ENCODE measurements around the gene SHC1.
A peak's percentile ranks its signal among the peaks of the same experiment; 100 is the strongest.
"Not testable (repeated sequence)": the region's sequence is repeated elsewhere in the genome, so short reads cannot be mapped to it uniquely, and the experiment has no call there.

SHC1 gene

DNA sequence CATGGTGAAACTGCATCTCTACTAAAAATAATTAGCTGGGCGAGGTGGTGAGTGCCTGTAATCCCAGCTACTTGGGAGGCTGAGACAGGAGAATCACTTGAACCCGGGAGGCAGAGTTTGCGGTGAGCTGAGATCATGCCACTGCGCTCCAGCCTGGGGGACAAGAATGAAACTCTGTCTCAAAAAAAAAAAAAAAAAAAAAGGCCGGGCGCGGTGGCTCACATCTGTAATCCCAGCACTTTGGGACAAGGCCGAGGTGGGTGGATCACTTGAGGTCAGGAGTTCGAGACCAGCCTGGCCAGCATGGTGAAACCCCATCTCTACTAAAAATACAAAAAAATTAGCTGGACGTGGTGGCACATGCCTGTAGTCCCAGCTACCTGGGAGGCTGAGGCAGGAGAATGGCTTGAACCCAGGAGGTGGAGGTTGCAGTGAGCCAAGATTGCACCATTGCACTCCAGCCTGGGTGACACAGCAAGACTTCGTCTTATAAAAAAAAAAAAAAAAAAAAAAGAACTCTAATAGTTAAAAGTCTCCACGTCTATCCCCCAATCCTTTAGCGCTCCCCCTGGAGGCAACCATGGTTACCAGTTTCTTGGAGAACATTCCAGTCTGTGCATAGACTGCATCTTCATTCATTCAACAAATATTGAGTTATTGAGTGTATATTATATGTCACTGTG, 24.9 kb upstream of the SHC1 start:
- ATAC-seq: not testable (repeated sequence)
- peak; percentile 30 for DNase-seq

DNA sequence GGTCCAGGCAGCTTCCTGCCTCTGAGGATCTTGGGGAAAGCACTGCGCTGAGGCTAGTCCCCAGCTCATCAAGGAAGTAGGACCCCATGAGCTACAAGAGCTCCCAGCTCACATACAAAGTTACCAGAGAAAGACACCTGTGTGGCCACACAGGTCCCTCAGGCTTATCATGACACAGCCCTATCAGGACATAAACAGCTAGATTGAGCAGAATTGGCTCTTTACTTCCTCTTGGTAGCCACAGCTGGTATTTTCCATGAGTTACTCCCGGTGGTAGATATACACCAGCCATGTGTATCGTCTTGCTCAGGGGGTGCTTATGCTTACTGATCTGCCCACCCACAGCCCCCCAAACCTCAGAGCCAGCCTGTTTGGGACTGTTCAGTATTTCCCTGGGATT, 24.0 kb upstream of the SHC1 start:
- DNase-seq (no peak), ATAC-seq (no peak)

GRCh38 chr1:154994269-154994587, 23.7 kb upstream of the SHC1 start:
- no peak for DNase-seq
- no peak for ATAC-seq

- ATAC-seq: no peak
Measured at GRCh38 chr1:154993572-154994268, 23.2 kb upstream of the SHC1 start, which contains the start of gene LENEP. TSS of gene LENEP (plus strand) at chr1:154993586. CDS start at chr1:154993608, 22 bp downstream.

DNA sequence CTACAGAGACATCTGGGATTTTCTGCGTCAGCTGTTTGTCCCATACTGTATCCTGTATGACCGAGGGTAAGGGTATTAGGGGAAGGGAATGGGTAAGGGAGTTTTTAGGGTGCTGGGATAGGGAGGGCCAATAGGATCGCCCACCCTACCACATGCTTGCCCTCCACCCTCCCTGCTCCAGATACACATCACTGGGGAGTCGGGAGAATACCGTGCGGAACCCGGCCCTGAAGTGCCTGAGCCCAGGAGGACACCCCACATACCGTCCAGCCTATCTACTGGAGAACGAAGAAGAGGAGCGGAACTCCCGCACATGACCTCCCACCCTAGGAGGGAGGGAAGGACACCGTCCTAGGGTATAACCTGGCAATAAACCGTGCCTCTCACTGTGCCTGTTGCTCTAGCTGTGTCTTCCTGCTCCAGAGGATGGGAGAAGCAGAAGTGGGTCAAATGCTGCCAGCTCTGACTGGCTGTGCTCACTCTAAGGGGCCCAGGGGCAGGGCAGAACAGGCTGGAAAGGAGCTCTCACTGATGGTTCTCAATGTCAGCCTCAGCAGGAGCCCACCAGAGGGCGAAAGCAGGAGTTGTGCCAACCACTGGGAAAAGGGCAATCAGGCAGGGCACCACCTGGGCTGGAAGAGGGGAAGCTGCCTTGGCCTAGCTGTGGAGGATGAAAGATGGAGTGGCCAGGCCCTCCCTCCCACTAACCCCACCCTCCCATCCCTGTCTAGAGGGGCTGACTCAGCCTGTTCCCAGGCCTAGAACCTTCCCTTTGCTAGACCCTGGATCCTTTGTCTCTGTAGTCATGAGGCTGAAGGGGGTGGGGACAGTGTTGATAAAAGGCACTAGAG, 22.4 kb upstream of the SHC1 start:
- ATAC-seq: no peak
- DNase-seq: no peak

More at GRCh38 chr1:154993572-154994268, 23.2 kb upstream of the SHC1 start, which contains the start of gene LENEP:
- no peak for DNase-seq

DNA sequence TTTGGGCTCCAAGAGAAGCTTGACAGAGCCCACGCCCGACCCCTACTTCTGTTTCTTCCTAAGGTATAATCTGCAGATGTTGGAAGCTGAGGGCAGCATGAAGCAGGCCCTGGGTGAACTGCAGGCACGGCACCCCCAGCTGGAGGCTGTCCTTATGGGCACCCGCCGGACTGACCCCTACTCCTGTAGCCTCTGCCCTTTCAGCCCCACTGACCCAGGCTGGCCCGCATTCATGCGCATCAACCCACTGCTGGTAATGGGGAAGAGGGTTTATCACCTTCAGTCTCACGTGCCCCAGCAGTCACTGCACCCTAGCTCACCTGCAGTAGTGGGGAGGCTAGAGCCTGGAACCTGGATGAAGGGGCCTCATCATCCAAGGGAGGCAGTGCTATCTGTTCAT, 19.7 kb upstream of the SHC1 start:
- no peak for ATAC-seq
- DNase-seq: no peak

GRCh38 chr1:154989195-154989860, 18.8 kb upstream of the SHC1 start:
- ATAC-seq (no peak), DNase-seq (no peak)

DNA sequence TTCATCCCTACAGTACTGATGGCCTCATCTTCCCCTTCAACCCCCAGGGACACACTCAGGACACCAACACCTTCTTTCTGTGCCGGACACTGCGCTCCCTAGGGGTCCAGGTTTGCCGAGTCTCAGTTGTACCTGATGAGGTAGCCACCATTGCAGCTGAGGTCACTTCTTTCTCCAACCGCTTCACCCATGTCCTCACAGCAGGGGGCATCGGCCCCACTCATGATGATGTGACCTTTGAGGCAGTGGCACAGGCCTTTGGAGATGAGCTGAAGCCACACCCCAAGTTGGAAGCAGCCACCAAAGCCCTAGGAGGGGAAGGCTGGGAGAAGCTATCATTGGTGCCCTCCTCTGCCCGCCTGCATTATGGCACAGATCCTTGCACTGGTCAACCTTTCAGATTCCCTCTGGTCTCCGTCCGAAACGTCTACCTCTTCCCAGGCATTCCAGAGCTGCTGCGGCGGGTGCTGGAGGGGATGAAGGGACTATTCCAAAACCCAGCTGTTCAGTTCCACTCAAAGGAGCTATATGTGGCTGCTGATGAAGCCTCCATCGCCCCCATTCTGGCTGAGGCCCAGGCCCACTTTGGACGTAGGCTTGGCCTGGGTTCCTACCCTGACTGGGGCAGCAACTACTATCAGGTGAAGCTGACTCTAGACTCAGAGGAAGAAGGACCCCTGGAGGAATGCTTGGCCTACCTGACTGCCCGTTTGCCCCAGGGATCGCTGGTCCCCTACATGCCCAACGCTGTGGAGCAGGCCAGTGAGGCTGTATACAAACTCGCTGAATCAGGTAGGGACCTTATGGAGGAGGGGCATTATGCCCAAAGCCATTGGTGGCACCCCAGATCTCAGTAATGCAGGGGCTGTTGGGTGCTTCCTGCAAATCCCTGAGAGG, 17.8 kb upstream of the SHC1 start:
- DNase-seq (no peak), ATAC-seq (no peak)

DNA sequence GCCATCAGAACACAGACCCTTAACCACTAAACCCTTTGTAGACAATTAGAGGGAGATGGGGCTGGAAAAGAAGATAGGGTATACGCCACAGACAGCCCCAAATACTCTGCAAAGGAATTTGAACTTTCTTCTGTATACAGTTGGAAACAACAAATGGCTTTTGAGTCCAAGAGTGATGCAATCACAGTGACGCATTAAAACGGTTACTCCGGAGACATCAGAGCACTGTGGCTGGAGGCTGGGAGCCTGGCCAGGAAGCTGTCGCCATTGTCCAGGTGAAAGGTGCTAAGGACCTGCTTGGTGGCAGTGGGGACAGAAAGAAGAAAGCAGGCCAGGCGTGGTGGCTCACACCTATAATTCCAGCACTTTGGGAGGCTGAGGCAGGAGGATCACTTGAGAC, 16.8 kb upstream of the SHC1 start:
- DNase-seq (no peak), ATAC-seq (no peak)

DNA sequence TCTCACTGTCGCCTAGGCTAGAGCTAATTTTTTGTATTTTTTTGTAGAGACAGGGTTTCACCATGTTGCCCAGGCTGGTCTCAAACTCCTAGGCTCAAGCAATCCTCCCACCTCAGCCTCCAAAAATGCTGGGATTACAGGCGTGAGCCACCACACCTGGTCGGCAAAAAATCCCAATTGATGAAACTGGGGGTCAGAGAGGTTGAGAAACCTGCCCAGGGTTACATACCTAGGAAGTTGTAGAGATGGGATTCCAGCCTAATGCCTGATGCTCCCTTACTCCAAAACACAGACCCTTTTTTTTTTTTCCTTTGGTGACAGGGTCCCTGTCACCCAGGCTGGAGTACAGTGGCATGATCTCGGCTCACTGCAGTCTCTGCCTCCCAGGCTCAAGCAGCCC, 16.2 kb upstream of the SHC1 start:
- not testable (repeated sequence) for DNase-seq, ATAC-seq

DNA sequence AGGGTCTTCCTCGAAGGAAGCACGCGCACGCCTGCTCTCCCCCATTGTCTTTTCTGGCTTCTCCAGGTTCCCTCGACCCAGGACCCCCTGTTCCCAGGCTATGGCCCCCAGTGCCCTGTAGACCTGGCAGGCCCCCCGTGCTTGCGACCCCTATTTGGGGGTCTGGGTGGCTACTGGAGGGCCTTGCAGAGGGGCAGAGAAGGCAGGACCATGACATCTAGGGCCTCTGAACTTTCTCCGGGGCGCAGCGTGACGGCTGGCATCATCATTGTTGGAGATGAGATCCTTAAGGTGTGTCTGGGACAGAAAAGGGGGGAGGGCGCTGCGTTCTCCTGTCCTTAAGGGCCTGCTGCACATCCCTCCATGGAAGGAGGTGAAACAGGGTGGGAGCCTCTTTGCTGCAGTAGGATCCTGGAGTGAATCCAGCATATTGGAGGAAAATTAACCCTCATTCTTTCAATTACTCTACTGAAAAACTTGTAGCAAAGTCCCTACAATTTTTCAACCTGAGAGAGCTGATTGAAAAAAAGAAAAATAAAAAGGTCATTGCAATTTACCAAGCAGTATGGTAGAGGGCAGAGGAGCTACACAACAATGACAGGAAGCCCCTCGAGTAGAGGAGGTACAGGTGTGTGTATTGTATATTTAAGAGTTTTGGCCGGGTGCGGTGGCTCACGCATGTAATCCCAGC, 13.4 kb upstream of the SHC1 start:
- ATAC-seq (no peak), DNase-seq (no peak)

- DNase-seq (peak; percentile 97), ATAC-seq (peak; percentile 100)
Measured at GRCh38 chr1:154982897-154983648, 12.5 kb upstream of the SHC1 start, which contains the start of gene FLAD1. TSS of gene FLAD1 (plus strand) at chr1:154983344. CDS start at chr1:154983695, 351 bp downstream.

GRCh38 chr1:154982341-154982740, 11.8 kb upstream of the SHC1 start:
- ATAC-seq: no peak
- no peak for DNase-seq

DNA sequence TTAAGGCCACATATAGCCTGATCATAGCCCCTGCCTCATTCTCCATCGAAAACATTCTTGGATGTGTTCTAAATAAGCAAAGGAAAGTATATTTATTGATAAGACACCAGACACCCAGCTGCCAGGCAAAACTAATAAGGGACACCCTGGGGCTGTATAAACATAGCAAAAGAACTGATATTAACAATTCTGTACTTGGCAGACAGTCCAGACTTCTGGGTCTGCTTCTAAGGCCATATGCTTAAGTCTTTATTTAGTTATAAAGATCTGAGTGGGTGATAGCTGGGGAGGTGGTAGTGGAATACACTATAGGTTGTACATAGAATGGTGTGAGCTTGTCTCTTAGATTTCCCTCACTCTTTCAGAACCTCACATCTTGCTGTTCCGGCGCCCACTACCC, 7.8 kb upstream of the SHC1 start:
- DNase-seq: no peak

DNA sequence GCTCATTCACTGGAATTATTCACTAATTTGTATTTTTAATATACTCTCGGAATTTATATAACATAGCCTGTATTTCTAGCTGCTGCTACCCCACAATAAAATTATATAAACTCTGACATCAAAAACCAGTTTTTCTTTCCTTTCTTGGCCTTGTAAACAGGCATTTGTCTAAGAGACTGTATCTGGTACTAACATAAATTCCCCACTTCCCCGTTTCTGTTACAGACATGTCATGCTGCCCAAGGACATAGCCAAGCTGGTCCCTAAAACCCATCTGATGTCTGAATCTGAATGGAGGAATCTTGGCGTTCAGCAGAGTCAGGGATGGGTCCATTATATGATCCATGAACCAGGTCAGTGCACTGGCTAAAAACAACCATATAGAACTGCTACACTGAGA, 7.2 kb upstream of the SHC1 start:
- DNase-seq, ATAC-seq: not testable (repeated sequence)

More for the DNA sequence above, 7.8 kb upstream of the SHC1 start:
- ATAC-seq: no peak

GRCh38 chr1:154975409-154976059, 5.0 kb upstream of the SHC1 start:
- DNase-seq (peak; percentile 75), ATAC-seq (peak; percentile 7)

- DNase-seq (peak; percentile 95), ATAC-seq (peak; percentile 57)
Measured at GRCh38 chr1:154974808-154975408, 4.4 kb upstream of the SHC1 start.

DNA sequence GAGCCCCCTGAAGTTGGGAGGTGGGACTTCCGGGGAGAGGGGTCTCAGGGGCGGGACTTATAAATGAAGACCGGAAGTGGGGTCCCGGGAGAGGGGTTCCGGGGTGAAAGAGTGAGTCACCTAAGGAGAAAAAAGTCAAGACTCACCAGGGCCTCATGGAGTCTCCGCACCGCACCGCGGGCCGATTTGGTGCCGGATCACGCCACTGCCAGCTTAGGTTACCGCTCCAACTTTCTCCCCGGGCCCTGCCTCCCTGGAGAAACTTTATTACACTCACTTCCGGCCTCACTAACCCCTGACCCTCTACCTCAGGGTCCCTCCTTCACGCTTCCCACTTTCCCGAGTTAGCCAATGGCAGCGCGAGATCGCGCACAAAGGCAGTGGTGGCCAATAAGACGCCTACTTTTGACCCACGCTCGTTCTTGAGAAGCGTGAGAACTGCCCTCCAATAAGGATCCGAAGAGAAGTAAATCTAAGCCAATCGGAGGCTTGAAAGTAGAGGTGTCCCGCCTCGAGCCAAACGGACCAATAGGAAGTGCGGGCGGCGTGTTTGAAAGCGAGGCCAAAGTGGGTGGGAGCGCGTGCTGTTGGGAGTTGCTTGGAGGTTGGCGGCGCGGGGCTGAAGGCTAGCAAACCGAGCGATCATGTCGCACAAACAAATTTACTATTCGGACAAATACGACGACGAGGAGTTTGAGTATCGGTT, 3.7 kb upstream of the SHC1 start, which contains the start of gene CKS1B:
Gene CKS1B, plus strand, starts transcription at position 580 of the 706 bp plus-strand sequence. Its CDS starts 65 bp downstream, at position 645.
- peak; percentile 92 for DNase-seq
- peak; percentile 86 for ATAC-seq
